ENCODE results near the gene C12orf60.

DNA sequence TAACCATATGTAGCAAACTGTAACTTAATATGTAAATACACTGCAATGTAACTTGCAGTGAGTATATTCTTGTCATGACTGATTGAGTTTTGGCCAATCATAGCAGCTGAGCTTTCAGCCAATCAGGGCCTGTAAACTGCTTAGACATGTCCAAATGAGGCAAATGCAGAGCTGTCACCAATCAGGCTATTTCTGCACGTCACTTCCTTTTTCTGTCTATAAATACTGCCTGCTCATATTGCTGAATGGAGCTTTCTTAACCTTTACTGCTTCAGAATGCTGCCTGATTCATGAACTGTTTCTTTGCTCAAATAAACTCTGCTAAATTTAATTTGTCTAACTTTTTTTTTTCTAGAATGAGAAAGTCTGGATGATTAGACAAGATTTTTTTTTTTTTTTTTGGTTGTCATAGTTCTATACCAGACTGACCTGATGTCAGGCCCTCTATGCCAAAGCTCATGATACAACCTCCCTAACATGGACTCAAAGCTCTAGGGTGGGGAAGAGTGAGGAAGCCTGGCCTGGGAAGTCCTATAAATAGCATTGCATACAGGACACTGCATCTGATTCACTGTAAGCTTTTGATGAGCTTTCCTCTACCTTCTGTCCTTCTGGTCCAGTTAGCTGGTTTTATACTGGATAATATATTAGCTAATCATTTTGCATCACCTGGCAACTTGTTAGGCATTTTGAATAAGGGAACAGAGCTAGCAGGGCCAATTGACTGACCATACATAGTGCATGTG, 70.1 kb downstream of the C12orf60 start:
- TF ChIP-seq POLR2A (IDR thresholded peaks at IDR 0.05): no peak
- no peak for TF ChIP-seq EP300 (IDR thresholded peaks at IDR 0.05)
